HL-60 (cell line): ENCODE data around the gene KCNJ15.

Experiments
- DNase-seq, 2 experiments: peaks; one replicate each; pipeline ENCODE4 v3.0.0-alpha.2; 2010 to 2020; ENCODE audit warnings: low read depth in 1 of 2, low spot score in 1 of 2
- H3K27ac ChIP-seq: fragments of 250-450 bp; sonication (Bioruptor Pico); replicated peaks from 2 replicates; pipeline ENCODE4 v1.5.1; 2020; ENCODE audit warnings: mild to moderate bottlenecking, moderate library complexity
- H3K27me3 ChIP-seq: fragments of 250-450 bp; sonication (Bioruptor Pico); 2 replicates; pipeline ENCODE4 v1.5.1; 2021; ENCODE audit warnings: mild to moderate bottlenecking, moderate library complexity; ENCODE audit not compliant: insufficient read depth, poor library complexity, severe bottlenecking
- H3K4me3 ChIP-seq: replicated peaks from 2 replicates; pipeline ENCODE4 v1.5.1; 2011; ENCODE audit warnings: mild to moderate bottlenecking, control low read depth, low read length; ENCODE audit not compliant: insufficient read depth
- CTCF ChIP-seq: IDR thresholded peaks from one replicate; pipeline ENCODE4 v1.5.1; 2011; ENCODE audit warnings: low read length, control low read depth, inconsistent platforms; ENCODE audit not compliant: insufficient read depth
- GABPA ChIP-seq: IDR thresholded peaks from 2 replicates; pipeline ENCODE4 v1.6.1; 2012; ENCODE audit warnings: low read depth
- POLR2AphosphoS5 ChIP-seq: IDR thresholded peaks from 2 replicates; pipeline ENCODE4 v1.6.1; 2012; ENCODE audit warnings: low read depth
- REST ChIP-seq: IDR thresholded peaks from 2 replicates; pipeline ENCODE4 v1.6.1; 2012; ENCODE audit warnings: low read depth; ENCODE audit not compliant: insufficient replicate concordance
- SPI1 ChIP-seq: IDR thresholded peaks from 2 replicates; pipeline ENCODE4 v1.6.1; 2012; ENCODE audit warnings: low read depth, mild to moderate bottlenecking, borderline replicate concordance

Gene KCNJ15

GRCh38 chr21:38303300-38303699 lies 46.5 kb downstream of the KCNJ15 start:
- Histone ChIP-seq H3K27me3 (no peaks in the 10 kb centered on the region), H3K27ac (no peak overlapping the region), H3K4me3 (no peak overlapping the region)
- TF ChIP-seq POLR2AphosphoS5 (no peak), REST (no peak), GABPA (no peak), CTCF (no peak), SPI1 (no peak)
- no peak for DNase-seq

GRCh38 chr21:38306433-38307141 lies 49.8 kb downstream of the KCNJ15 start:
- Histone ChIP-seq H3K27ac (no peak overlapping the region), H3K27me3 (no peaks in the 10 kb centered on the region), H3K4me3 (no peak overlapping the region)
- TF ChIP-seq POLR2AphosphoS5 (no peak), SPI1 (no peak), REST (no peak), GABPA (no peak), CTCF (no peak)
- no peak for DNase-seq

- DNase-seq = no peak
- H3K27me3 ChIP-seq = no peaks in the 10 kb centered on the region
- TF ChIP-seq SPI1 = no peak
- no peak for TF ChIP-seq CTCF
- TF ChIP-seq POLR2AphosphoS5 = no peak
- no peak for TF ChIP-seq REST
- H3K27ac ChIP-seq = no peak overlapping the region
- H3K4me3 ChIP-seq = no peak overlapping the region
Observed at GRCh38 chr21:38307771-38308531, 51.2 kb downstream of the KCNJ15 start.
